Measurements from ENCODE around the gene AMOTL2.

The AMOTL2 gene

GRCh38 chr3:134354612-134355251 is 19.5 kb downstream of the AMOTL2 start:
- H3K4me1 ChIP-seq (ENCODE audit: control insufficient read depth, low read length): no peaks in the 10 kb centered on the region
- H3K36me3 ChIP-seq (ENCODE audit: control insufficient read depth, low read length): no peaks in the 10 kb centered on the region
- TF ChIP-seq CTCF (IDR thresholded peaks at IDR 0.05; ENCODE audit: low read depth, low read length, poor library complexity, severe bottlenecking) (no peak), EZH2phosphoT487 (IDR thresholded peaks at IDR 0.05; ENCODE audit: borderline replicate concordance, low read length) (no peak)
- no peak overlapping the region for H3K4me2 ChIP-seq (ENCODE audit: low read length)
- H3K9me2 ChIP-seq (replicated peaks; ENCODE audit: control insufficient read depth, low read length): no peaks in the 10 kb centered on the region
- no peaks in the 10 kb centered on the region for H3F3A ChIP-seq (ENCODE audit: control insufficient read depth, insufficient read depth)
- no peak overlapping the region for H3K4me3 ChIP-seq (ENCODE audit: low read length)
- no peaks in the 10 kb centered on the region for H3K9me3 ChIP-seq (ENCODE audit: control insufficient read depth, insufficient read depth, low read length)
- H3K27ac ChIP-seq (ENCODE audit: low read depth, low read length): no peak overlapping the region
- H4K20me1 ChIP-seq (ENCODE audit: control insufficient read depth, insufficient read depth, low read depth, low read length): no peaks in the 10 kb centered on the region
- no peaks in the 10 kb centered on the region for H3K27me3 ChIP-seq (ENCODE audit: control insufficient read depth, low read length)
- no peaks in the 10 kb centered on the region for H3K79me2 ChIP-seq (ENCODE audit: control insufficient read depth, low read length)

GRCh38 chr3:134353831-134354611 is 20.2 kb downstream of the AMOTL2 start:
- H3K9me3 ChIP-seq (ENCODE audit: control insufficient read depth, insufficient read depth, low read length): no peaks in the 10 kb centered on the region
- H3K79me2 ChIP-seq (ENCODE audit: control insufficient read depth, low read length): no peaks in the 10 kb centered on the region
- no peaks in the 10 kb centered on the region for H3F3A ChIP-seq (ENCODE audit: control insufficient read depth, insufficient read depth)
- H3K27me3 ChIP-seq (ENCODE audit: control insufficient read depth, low read length): no peaks in the 10 kb centered on the region
- H3K27ac ChIP-seq (ENCODE audit: low read depth, low read length): no peak overlapping the region
- TF ChIP-seq CTCF (IDR thresholded peaks at IDR 0.05; ENCODE audit: low read depth, low read length, poor library complexity, severe bottlenecking) (no peak), EZH2phosphoT487 (IDR thresholded peaks at IDR 0.05; ENCODE audit: borderline replicate concordance, low read length) (no peak)
- H3K9me2 ChIP-seq (replicated peaks; ENCODE audit: control insufficient read depth, low read length): no peaks in the 10 kb centered on the region
- H3K4me2 ChIP-seq (ENCODE audit: low read length): no peak overlapping the region
- no peaks in the 10 kb centered on the region for H3K36me3 ChIP-seq (ENCODE audit: control insufficient read depth, low read length)
- no peaks in the 10 kb centered on the region for H3K4me1 ChIP-seq (ENCODE audit: control insufficient read depth, low read length)
- no peaks in the 10 kb centered on the region for H4K20me1 ChIP-seq (ENCODE audit: control insufficient read depth, insufficient read depth, low read depth, low read length)
- no peak overlapping the region for H3K4me3 ChIP-seq (ENCODE audit: low read length)

GRCh38 chr3:134353171-134353825 is 20.9 kb downstream of the AMOTL2 start:
- no peaks in the 10 kb centered on the region for H3K36me3 ChIP-seq (ENCODE audit: control insufficient read depth, low read length)
- H3K4me3 ChIP-seq (ENCODE audit: low read length): no peak overlapping the region
- no peaks in the 10 kb centered on the region for H3K9me2 ChIP-seq (replicated peaks; ENCODE audit: control insufficient read depth, low read length)
- H4K20me1 ChIP-seq (ENCODE audit: control insufficient read depth, insufficient read depth, low read depth, low read length): no peaks in the 10 kb centered on the region
- H3F3A ChIP-seq (ENCODE audit: control insufficient read depth, insufficient read depth): no peaks in the 10 kb centered on the region
- H3K27ac ChIP-seq (ENCODE audit: low read depth, low read length): no peak overlapping the region
- H3K79me2 ChIP-seq (ENCODE audit: control insufficient read depth, low read length): no peaks in the 10 kb centered on the region
- no peak for TF ChIP-seq CTCF (IDR thresholded peaks at IDR 0.05; ENCODE audit: low read depth, low read length, poor library complexity, severe bottlenecking)
- TF ChIP-seq EZH2phosphoT487 (IDR thresholded peaks at IDR 0.05; ENCODE audit: borderline replicate concordance, low read length): no peak
- no peak overlapping the region for H3K4me2 ChIP-seq (ENCODE audit: low read length)
- no peaks in the 10 kb centered on the region for H3K4me1 ChIP-seq (ENCODE audit: control insufficient read depth, low read length)
- no peaks in the 10 kb centered on the region for H3K27me3 ChIP-seq (ENCODE audit: control insufficient read depth, low read length)
- no peaks in the 10 kb centered on the region for H3K9me3 ChIP-seq (ENCODE audit: control insufficient read depth, insufficient read depth, low read length)

Measured in DOHH2 (cell line).